Spleen (tissue), 7 donors: Measurements from ENCODE around the gene SV2B.

Experiments used
- CTCF ChIP-seq, 11 experiments: fragments of 200-600 bp in 7 of 11; fragments of 450-650 bp in 4 of 11; sonication (generic) in 4 of 11; IDR thresholded peaks in 8 of 11; conservative IDR thresholded peaks in 3 of 11; 1 replicate in 7 of 11; 2 replicates in 4 of 11; pipeline versions ENCODE4 v1.4.0 to v1.8.0; 2016 to 2021; ENCODE audit warnings: antibody characterized with exemption in 11 of 11, inconsistent platforms in 4 of 11, mild to moderate bottlenecking in 1 of 11
- POLR2A ChIP-seq, 3 donors: fragments of 450-650 bp; IDR thresholded peaks; one replicate each; pipeline ENCODE4 v1.5.1; 2017; ENCODE audit warnings: antibody characterized with exemption in 3 of 3, mild to moderate bottlenecking in 1 of 3
- donor health status: DM: no; HTN: no; CAD: no; lungs with moderate emphysema.
- donor health status: DM: no; HTN: no; CAD: no.
- donor health status: DM: no; HTN: no; CAD: no.

- TF ChIP-seq CTCF (IDR thresholded peaks at IDR 0.05 in 8 of 11, conservative IDR thresholded peaks at IDR 0.05 in 3 of 11), result no peak
- TF ChIP-seq POLR2A (IDR thresholded peaks at IDR 0.05), result no peak
Observed at GRCh38 chr15:91291673-91292072, 191.6 kb downstream of the SV2B start.
